ENCODE results near the gene ZNF575. TPM values are rescaled to one million over a fixed set of nuclear protein-coding genes. Genes with fewer than 3 reads are reported as not detected.

ZNF575 gene
- total and polyA plus RNA-seq, 2 donors from 2014 or later, result 2.8 to 3.1 TPM

- intact Hi-C loops (cut with DNase I), result no loop called here
- H3K4me3 ChIP-seq (ENCODE audit: low read length in 3 of 3), result no peak overlapping the region
These were observed 7.4 kb downstream of the ZNF575 start for GRCh38 chr19:43540381-43540780.

GRCh38 chr19:43541920-43542650 lies 9.1 kb downstream of the ZNF575 start:
- H3K4me3 ChIP-seq (ENCODE audit: low read length in 3 of 3), result no peak overlapping the region
- no peaks in the 10 kb centered on the region for H3K4me1 ChIP-seq (ENCODE audit: control insufficient read depth in 2 of 3, insufficient read depth in 2 of 3, low read depth in 1 of 3, low read length in 3 of 3)
- H3K9me3 ChIP-seq (ENCODE audit: control insufficient read depth in 2 of 3, insufficient read depth in 1 of 3, low read length in 3 of 3), result no peaks in the 10 kb centered on the region
- intact Hi-C loops (cut with DNase I), result no loop called here
- no peak overlapping the region for H3K27ac ChIP-seq (ENCODE audit: low read depth in 2 of 2, low read length in 2 of 2)
- FAIRE-seq (no peak), DNase-seq (peak in 1 of 5 donors; percentile 36)
- no peak for TF ChIP-seq CTCF (IDR thresholded peaks at IDR 0.05; ENCODE audit: borderline replicate concordance, extremely low read depth, insufficient read depth)
- peaks cover 11 to 24% (median 23%) of the 10 kb centered on the region in 3 donors for H3K36me3 ChIP-seq (ENCODE audit: control insufficient read depth in 2 of 3, insufficient read depth in 3 of 3, low read length in 3 of 3)
- no peaks in the 10 kb centered on the region for H3K27me3 ChIP-seq (ENCODE audit: control insufficient read depth, insufficient read depth, low read length)
- no peak overlapping the region for H3K9ac ChIP-seq (ENCODE audit: low read length in 3 of 3)

More at GRCh38 chr19:43540381-43540780, 7.4 kb downstream of the ZNF575 start:
- FAIRE-seq (no peak), DNase-seq (peak in 1 of 5 donors; percentile 21)
- no peaks in the 10 kb centered on the region for H3K4me1 ChIP-seq (ENCODE audit: control insufficient read depth in 2 of 3, insufficient read depth in 2 of 3, low read depth in 1 of 3, low read length in 3 of 3)
- H3K36me3 ChIP-seq (ENCODE audit: control insufficient read depth in 2 of 3, insufficient read depth in 3 of 3, low read length in 3 of 3), result peaks cover 11 to 24% (median 20%) of the 10 kb centered on the region in 3 donors
- H3K9me3 ChIP-seq (ENCODE audit: control insufficient read depth in 2 of 3, insufficient read depth in 1 of 3, low read length in 3 of 3), result no peaks in the 10 kb centered on the region
- no peaks in the 10 kb centered on the region for H3K27me3 ChIP-seq (ENCODE audit: control insufficient read depth, insufficient read depth, low read length)
- H3K9ac ChIP-seq (ENCODE audit: low read length in 3 of 3), result no peak overlapping the region
- TF ChIP-seq CTCF (IDR thresholded peaks at IDR 0.05; ENCODE audit: borderline replicate concordance, extremely low read depth, insufficient read depth), result no peak
- no peak overlapping the region for H3K27ac ChIP-seq (ENCODE audit: low read depth in 2 of 2, low read length in 2 of 2)

GRCh38 chr19:43544077-43544476 lies 11.1 kb downstream of the ZNF575 start:
- H3K9me3 ChIP-seq (ENCODE audit: control insufficient read depth in 2 of 3, insufficient read depth in 1 of 3, low read length in 3 of 3), result no peaks in the 10 kb centered on the region
- no peak overlapping the region for H3K9ac ChIP-seq (ENCODE audit: low read length in 3 of 3)
- no peak for DNase-seq
- H3K4me3 ChIP-seq (ENCODE audit: low read length in 3 of 3), result no peak overlapping the region
- TF ChIP-seq CTCF (IDR thresholded peaks at IDR 0.05; ENCODE audit: borderline replicate concordance, extremely low read depth, insufficient read depth), result no peak
- H3K4me1 ChIP-seq (ENCODE audit: control insufficient read depth in 2 of 3, insufficient read depth in 2 of 3, low read depth in 1 of 3, low read length in 3 of 3), result no peaks in the 10 kb centered on the region
- no peak overlapping the region for H3K27ac ChIP-seq (ENCODE audit: low read depth in 2 of 2, low read length in 2 of 2)
- no peaks in the 10 kb centered on the region for H3K27me3 ChIP-seq (ENCODE audit: control insufficient read depth, insufficient read depth, low read length)
- intact Hi-C loops (cut with DNase I), result no loop called here
- H3K36me3 ChIP-seq (ENCODE audit: control insufficient read depth in 2 of 3, insufficient read depth in 3 of 3, low read length in 3 of 3), result peaks cover 10 to 24% (median 19%) of the 10 kb centered on the region in 3 donors
- no peak for FAIRE-seq
